ENCODE results near the gene C1orf105. TPM values are rescaled to one million over a fixed set of nuclear protein-coding genes. Genes with fewer than 3 reads are reported as not detected.

Gene C1orf105
- total RNA-seq, 1 donor from 2014 or later, result not detected

DNA sequence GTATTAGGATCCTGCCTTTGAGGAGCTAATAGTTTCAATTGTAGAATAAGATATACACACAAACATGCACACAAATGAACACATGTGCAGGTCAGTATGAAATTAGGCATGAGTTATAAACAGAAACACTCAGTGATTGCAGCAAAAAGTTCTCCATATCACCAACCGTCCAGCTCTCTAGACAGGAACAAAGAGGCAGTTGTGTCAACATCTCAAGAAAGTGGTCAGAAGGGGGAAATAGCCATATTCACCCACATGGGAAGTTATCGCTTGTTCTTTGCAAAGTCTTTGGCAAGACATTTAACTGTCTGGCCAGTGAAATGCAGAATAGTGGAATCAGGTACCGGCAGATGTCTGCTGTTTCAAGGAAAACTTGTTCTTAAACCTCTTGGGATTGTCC, 52.8 kb downstream of the C1orf105 start:
- no peaks in the 10 kb centered on the region for H3K36me3 Mint-ChIP-seq
- H3K4me1 Mint-ChIP-seq, result peaks cover 56% of the 10 kb centered on the region
- TF ChIP-seq, protein P1, sequence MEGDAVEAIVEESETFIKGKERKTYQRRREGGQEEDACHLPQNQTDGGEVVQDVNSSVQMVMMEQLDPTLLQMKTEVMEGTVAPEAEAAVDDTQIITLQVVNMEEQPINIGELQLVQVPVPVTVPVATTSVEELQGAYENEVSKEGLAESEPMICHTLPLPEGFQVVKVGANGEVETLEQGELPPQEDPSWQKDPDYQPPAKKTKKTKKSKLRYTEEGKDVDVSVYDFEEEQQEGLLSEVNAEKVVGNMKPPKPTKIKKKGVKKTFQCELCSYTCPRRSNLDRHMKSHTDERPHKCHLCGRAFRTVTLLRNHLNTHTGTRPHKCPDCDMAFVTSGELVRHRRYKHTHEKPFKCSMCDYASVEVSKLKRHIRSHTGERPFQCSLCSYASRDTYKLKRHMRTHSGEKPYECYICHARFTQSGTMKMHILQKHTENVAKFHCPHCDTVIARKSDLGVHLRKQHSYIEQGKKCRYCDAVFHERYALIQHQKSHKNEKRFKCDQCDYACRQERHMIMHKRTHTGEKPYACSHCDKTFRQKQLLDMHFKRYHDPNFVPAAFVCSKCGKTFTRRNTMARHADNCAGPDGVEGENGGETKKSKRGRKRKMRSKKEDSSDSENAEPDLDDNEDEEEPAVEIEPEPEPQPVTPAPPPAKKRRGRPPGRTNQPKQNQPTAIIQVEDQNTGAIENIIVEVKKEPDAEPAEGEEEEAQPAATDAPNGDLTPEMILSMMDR (IDR thresholded peaks at IDR 0.05; ENCODE audit: unreplicated experiment), result no peak
- no peak for DNase-seq (ENCODE audit: low spot score in 2 of 2, unreplicated experiment in 2 of 2)
- H3K27ac Mint-ChIP-seq, result no peak overlapping the region
- H3K4me3 Mint-ChIP-seq, result no peak overlapping the region
- H3K9me3 Mint-ChIP-seq, result no peaks in the 10 kb centered on the region
- no peaks in the 10 kb centered on the region for H3K27me3 Mint-ChIP-seq (ENCODE audit: low read depth)

DNA sequence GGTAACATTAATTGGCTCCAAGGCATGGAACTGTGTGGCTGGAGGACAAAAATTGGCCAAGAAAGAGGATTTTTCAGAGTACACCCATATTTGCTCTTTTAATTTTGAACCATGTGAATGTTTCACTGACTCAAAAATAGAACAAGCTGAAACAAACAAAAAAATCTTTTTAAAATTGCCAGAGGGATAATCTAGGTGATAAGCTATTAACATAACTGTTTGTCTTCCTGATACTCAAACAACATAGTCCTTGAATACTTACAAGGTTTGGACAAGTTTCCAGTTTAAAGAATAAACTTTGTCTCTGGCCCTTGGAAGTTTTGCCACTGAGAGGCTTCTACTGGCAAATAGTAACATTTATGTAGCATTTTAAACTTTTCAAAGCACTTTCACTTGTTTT, 53.4 kb downstream of the C1orf105 start:
- no peak overlapping the region for H3K27ac Mint-ChIP-seq
- H3K9me3 Mint-ChIP-seq, result no peaks in the 10 kb centered on the region
- DNase-seq (ENCODE audit: low spot score in 2 of 2, unreplicated experiment in 2 of 2), result no peak
- H3K27me3 Mint-ChIP-seq (ENCODE audit: low read depth), result no peaks in the 10 kb centered on the region
- TF ChIP-seq, protein P1 (IDR thresholded peaks at IDR 0.05; ENCODE audit: unreplicated experiment), result no peak
- H3K4me1 Mint-ChIP-seq, result peaks cover 62% of the 10 kb centered on the region
- H3K4me3 Mint-ChIP-seq, result no peak overlapping the region
- H3K36me3 Mint-ChIP-seq, result no peaks in the 10 kb centered on the region

DNA sequence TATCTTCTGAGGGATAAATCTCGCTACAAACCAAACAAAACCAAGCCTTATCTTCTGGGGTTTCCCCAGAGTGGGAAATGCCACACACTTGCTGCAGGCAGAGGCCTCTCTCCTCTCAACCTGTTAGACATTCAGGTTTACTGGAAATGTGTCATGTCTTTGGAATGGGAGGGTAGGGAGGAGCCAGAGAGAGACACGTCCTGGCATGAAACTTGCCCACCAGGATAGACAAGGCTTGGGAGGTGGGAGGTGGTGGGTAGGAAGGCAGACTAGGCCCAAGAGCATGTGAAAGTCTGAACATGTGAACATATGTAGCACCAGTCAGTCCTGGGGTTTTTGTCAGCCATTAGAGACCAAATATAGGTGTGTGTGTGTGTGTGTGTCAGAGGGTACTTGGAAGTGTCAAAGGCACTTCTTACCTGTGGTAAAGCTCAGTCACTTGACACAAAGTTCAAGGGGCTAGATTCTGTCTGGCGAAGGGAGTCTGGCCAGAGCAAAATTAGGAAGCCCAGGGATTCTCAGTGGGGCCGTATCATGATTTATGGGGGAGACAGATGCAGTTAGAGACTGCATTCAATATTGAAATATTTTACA, 55.8 kb downstream of the C1orf105 start:
- peak in 1 of 2 experiments; percentile 50 for DNase-seq (ENCODE audit: low spot score in 2 of 2, unreplicated experiment in 2 of 2)
- H3K36me3 Mint-ChIP-seq, result no peaks in the 10 kb centered on the region
- peak overlapping the region; percentile 96 for H3K27ac Mint-ChIP-seq
- no peak overlapping the region for H3K4me3 Mint-ChIP-seq
- TF ChIP-seq, protein P1 (IDR thresholded peaks at IDR 0.05; ENCODE audit: unreplicated experiment), result no peak
- no peaks in the 10 kb centered on the region for H3K9me3 Mint-ChIP-seq
- H3K27me3 Mint-ChIP-seq (ENCODE audit: low read depth), result no peaks in the 10 kb centered on the region
- peaks cover 74% of the 10 kb centered on the region for H3K4me1 Mint-ChIP-seq

DNA sequence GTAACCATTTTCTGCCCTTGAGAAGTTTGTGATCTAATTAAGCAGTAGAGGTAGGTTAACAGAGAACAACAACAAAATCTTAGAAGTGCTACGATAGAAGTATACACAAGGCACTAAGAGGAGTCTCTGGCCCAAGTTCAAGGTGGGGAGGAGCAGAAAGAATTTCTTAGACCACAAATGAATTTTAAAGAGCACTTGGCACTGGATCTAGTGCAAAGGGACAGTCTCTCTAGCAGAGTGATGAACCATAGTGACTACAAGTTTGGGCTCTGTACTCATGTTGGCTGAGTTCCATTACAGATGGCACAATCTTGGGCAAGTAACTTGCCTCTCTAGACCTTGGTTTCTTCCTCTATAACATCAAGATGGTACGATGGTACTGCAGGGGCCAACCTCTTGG, 56.7 kb downstream of the C1orf105 start:
- Mint-ChIP-seq H3K27me3 (ENCODE audit: low read depth) (no peaks in the 10 kb centered on the region), H3K4me3 (no peak overlapping the region), H3K36me3 (no peaks in the 10 kb centered on the region), H3K27ac (peak overlapping the region; percentile 94), H3K9me3 (no peaks in the 10 kb centered on the region), H3K4me1 (peaks cover 79% of the 10 kb centered on the region)
- TF ChIP-seq, protein P1 (IDR thresholded peaks at IDR 0.05; ENCODE audit: unreplicated experiment), result no peak
- no peak for DNase-seq (ENCODE audit: low spot score in 2 of 2, unreplicated experiment in 2 of 2)

DNA sequence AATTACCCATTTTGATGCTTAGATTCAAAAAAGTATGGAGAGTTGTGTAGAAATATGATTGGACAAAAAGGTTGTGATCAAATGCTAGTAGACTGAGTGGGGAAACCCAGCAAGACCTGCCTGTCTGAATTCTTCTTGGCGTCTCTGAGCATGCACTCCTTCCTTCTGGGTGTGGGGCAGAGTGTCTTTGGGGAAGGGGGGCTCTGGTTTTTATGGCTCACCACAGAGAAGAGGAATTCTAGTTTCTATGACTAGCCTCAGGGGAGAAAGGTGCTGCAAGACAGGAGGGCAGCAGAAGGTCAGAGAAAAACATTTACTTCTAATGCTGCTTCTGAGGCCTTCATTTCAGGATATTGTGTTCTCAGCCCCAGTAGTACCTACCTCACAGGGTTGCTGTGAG, 57.3 kb downstream of the C1orf105 start:
- H3K27ac Mint-ChIP-seq, result peak overlapping the region; percentile 94

More for the DNA sequence above, 57.3 kb downstream of the C1orf105 start:
- peaks cover 78% of the 10 kb centered on the region for H3K4me1 Mint-ChIP-seq
- TF ChIP-seq, protein P1 (IDR thresholded peaks at IDR 0.05; ENCODE audit: unreplicated experiment), result no peak
- H3K27me3 Mint-ChIP-seq (ENCODE audit: low read depth), result no peaks in the 10 kb centered on the region
- H3K9me3 Mint-ChIP-seq, result no peaks in the 10 kb centered on the region
- no peaks in the 10 kb centered on the region for H3K36me3 Mint-ChIP-seq
- DNase-seq (ENCODE audit: low spot score in 2 of 2, unreplicated experiment in 2 of 2), result no peak
- no peak overlapping the region for H3K4me3 Mint-ChIP-seq

Measured in mesothelial cell of epicardium (in vitro differentiated cells).